ENCODE results near the gene CCBE1. TPM values are rescaled to one million over a fixed set of nuclear protein-coding genes. Genes with fewer than 3 reads are reported as not detected.

The CCBE1 gene
- total RNA-seq, 3 donors from 2014 or later (not counting 1 experiment from before 2014, with no cell fraction given) = 0.05 TPM; not detected in 2

- TF ChIP-seq, protein P1, sequence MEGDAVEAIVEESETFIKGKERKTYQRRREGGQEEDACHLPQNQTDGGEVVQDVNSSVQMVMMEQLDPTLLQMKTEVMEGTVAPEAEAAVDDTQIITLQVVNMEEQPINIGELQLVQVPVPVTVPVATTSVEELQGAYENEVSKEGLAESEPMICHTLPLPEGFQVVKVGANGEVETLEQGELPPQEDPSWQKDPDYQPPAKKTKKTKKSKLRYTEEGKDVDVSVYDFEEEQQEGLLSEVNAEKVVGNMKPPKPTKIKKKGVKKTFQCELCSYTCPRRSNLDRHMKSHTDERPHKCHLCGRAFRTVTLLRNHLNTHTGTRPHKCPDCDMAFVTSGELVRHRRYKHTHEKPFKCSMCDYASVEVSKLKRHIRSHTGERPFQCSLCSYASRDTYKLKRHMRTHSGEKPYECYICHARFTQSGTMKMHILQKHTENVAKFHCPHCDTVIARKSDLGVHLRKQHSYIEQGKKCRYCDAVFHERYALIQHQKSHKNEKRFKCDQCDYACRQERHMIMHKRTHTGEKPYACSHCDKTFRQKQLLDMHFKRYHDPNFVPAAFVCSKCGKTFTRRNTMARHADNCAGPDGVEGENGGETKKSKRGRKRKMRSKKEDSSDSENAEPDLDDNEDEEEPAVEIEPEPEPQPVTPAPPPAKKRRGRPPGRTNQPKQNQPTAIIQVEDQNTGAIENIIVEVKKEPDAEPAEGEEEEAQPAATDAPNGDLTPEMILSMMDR (IDR thresholded peaks at IDR 0.05) = no peak
- Mint-ChIP-seq H3K4me3 (no peak overlapping the region), H3K4me1 (no peaks in the 10 kb centered on the region), H3K27ac (no peak overlapping the region), H3K27me3 (ENCODE audit: low read depth in 2 of 2) (peaks cover 14 to 21% of the 10 kb centered on the region in 2 donors), H3K9me3 (no peaks in the 10 kb centered on the region), H3K36me3 (no peaks in the 10 kb centered on the region)
- no peak for ATAC-seq
- Histone ChIP-seq H3K27ac (ENCODE audit: low read length) (no peak overlapping the region), H3K9me3 (ENCODE audit: control insufficient read depth, insufficient read depth, low read length) (no peaks in the 10 kb centered on the region), H3K4me3 (ENCODE audit: low read length) (no peak overlapping the region), H3K27me3 (ENCODE audit: control insufficient read depth, insufficient read depth, low read length) (no peaks in the 10 kb centered on the region), H3K4me1 (ENCODE audit: control insufficient read depth, insufficient read depth, low read length) (no peaks in the 10 kb centered on the region), H3K36me3 (ENCODE audit: control insufficient read depth, insufficient read depth, low read length) (no peaks in the 10 kb centered on the region)
- 81% methylated on average over 4 of the region's 4 CpGs for WGBS (ENCODE audit: insufficient coverage)
- intact Hi-C loops (cut with micrococcal nuclease) = no loop called here
- no peak for DNase-seq
These were observed 277.0 kb downstream of the CCBE1 start for GRCh38 chr18:59420244-59420643.

- peaks cover 15 to 24% of the 10 kb centered on the region in 2 donors for H3K27me3 Mint-ChIP-seq (ENCODE audit: low read depth in 2 of 2)
- Histone ChIP-seq H3K27ac (ENCODE audit: low read length) (no peak overlapping the region), H3K9me3 (ENCODE audit: control insufficient read depth, insufficient read depth, low read length) (no peaks in the 10 kb centered on the region), H3K36me3 (ENCODE audit: control insufficient read depth, insufficient read depth, low read length) (no peaks in the 10 kb centered on the region), H3K4me3 (ENCODE audit: low read length) (no peak overlapping the region), H3K4me1 (ENCODE audit: control insufficient read depth, insufficient read depth, low read length) (no peaks in the 10 kb centered on the region), H3K27me3 (ENCODE audit: control insufficient read depth, insufficient read depth, low read length) (no peaks in the 10 kb centered on the region)
- no peak overlapping the region for H3K4me3 Mint-ChIP-seq
- H3K27ac Mint-ChIP-seq = no peak overlapping the region
- TF ChIP-seq, protein P1 (IDR thresholded peaks at IDR 0.05) = no peak
- 75% methylated on average over 4 of the region's 4 CpGs for WGBS (ENCODE audit: insufficient coverage)
- ATAC-seq (no peak), DNase-seq (no peak)
- intact Hi-C loops (cut with micrococcal nuclease) = no loop called here
- no peaks in the 10 kb centered on the region for H3K36me3 Mint-ChIP-seq
- H3K4me1 Mint-ChIP-seq = no peaks in the 10 kb centered on the region
- H3K9me3 Mint-ChIP-seq = peaks cover 0 to under 1% of the 10 kb centered on the region in 2 donors
These were observed 277.8 kb downstream of the CCBE1 start for GRCh38 chr18:59419386-59419785.

- no peaks in the 10 kb centered on the region for H3K36me3 Mint-ChIP-seq
- DNase-seq = no peak
These were observed 280.4 kb downstream of the CCBE1 start for GRCh38 chr18:59416818-59417217.

More at GRCh38 chr18:59416818-59417217, 280.4 kb downstream of the CCBE1 start:
- no peaks in the 10 kb centered on the region for H3K9me3 ChIP-seq (ENCODE audit: control insufficient read depth, insufficient read depth, low read length)
- no peak overlapping the region for H3K27ac ChIP-seq (ENCODE audit: low read length)
- no peaks in the 10 kb centered on the region for H3K4me1 ChIP-seq (ENCODE audit: control insufficient read depth, insufficient read depth, low read length)
- peaks cover 0 to 2% of the 10 kb centered on the region in 2 donors for H3K9me3 Mint-ChIP-seq
- intact Hi-C loops (cut with micrococcal nuclease) = no loop called here
- no peak overlapping the region for H3K27ac Mint-ChIP-seq
- H3K27me3 Mint-ChIP-seq (ENCODE audit: low read depth in 2 of 2) = peaks cover 21 to 49% of the 10 kb centered on the region in 2 donors
- H3K4me3 Mint-ChIP-seq = no peak overlapping the region
- H3K27me3 ChIP-seq (ENCODE audit: control insufficient read depth, insufficient read depth, low read length) = peaks cover 2% of the 10 kb centered on the region
- no peak for ATAC-seq
- no peaks in the 10 kb centered on the region for H3K36me3 ChIP-seq (ENCODE audit: control insufficient read depth, insufficient read depth, low read length)
- no peaks in the 10 kb centered on the region for H3K4me1 Mint-ChIP-seq
- no CpG with 5 or more reads among the region's 1 CpG for WGBS (ENCODE audit: insufficient coverage)
- TF ChIP-seq, protein P1 (IDR thresholded peaks at IDR 0.05) = no peak
- no peak overlapping the region for H3K4me3 ChIP-seq (ENCODE audit: low read length)

Measured in natural killer cell (primary cell).